GM12875 (cell line): Measurements from ENCODE around the gene PDE11A.

Experiments
- H3K4me3 ChIP-seq: one replicate; pipeline ENCODE4 v1.5.1; 2011; ENCODE audit warnings: low read depth, low read length, control low read depth
- CTCF ChIP-seq: IDR thresholded peaks from 2 replicates; pipeline ENCODE4 v1.5.1; 2011; ENCODE audit warnings: low read depth, mild to moderate bottlenecking, control low read depth, inconsistent platforms, low read length, moderate library complexity, borderline replicate concordance; ENCODE audit not compliant: insufficient read depth

PDE11A gene

DNA sequence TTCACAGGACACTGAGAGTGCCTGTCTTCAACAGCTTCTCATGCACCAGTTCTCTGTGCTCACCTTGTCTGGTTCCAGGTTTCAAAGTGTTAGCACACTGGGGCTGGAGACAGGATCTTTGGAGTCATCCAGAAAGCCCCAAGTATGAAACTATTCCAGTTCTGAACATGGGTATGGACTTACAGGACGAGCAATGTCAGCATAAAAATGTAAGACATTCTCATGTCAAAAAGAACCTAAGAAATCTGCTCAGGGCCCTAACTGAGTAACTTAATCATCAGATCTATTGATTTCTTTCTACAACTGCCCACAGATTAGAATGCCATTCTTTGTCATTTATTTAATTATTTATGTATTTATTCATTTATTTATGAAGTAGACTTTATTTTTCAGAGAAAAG, 495.5 kb downstream of the PDE11A start:
- H3K4me3 ChIP-seq: no peak overlapping the region
- TF ChIP-seq CTCF: no peak

DNA sequence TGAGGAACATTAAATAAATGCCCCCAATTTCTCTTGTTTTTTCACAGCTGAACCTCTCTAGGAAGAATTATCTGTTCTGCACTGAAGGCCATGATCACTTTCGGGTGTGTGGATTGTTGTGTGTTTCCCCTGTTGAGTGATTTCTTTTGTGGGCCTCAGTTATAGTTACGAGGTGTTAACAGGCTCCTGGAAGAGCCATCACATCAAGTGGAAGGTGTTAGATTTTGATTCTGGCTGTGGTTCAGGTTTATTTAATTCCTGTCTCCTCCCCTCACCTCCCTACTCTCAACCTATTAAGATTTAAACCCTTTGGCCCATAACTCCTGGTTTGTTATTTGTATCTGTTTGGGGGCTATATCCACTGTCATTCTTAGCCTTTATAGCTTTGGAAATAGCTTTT, 497.2 kb downstream of the PDE11A start:
- H3K4me3 ChIP-seq: no peak overlapping the region
- no peak for TF ChIP-seq CTCF

DNA sequence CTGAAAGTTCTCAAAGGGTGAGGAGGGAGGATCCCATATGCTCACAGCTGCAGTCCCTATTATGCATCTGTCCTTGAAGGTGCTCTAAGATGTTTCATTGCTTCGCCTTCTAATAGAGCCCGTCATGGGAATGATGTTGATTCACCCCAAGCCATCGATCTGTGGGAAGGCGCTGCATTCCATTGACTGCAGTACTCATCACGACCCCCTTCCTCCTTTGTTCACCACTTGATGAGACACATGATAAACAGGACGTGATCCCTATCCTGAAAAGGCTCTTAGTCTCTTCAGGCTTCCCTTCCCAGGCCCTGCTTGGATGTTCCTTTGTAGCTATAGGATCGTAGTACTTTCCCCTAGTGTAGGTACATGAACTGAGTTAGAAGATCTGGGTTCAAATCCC, 498.2 kb downstream of the PDE11A start:
- no peak for TF ChIP-seq CTCF
- no peak overlapping the region for H3K4me3 ChIP-seq
